Measurements from ENCODE around the gene KRT79.

Gene KRT79

GRCh38 chr12:52828591-52829021 lies 5.5 kb downstream of the KRT79 start:
- no peaks in the 10 kb centered on the region for H3K27me3 ChIP-seq (replicated peaks)
- no peak overlapping the region for H3K27ac ChIP-seq
- in situ Hi-C loops (cut with HindIII; ENCODE audit: low pct_ligation_motif_present, low sequenced_read_pairs): no loop called here
- H3K4me3 ChIP-seq (ENCODE audit: low read depth, low read length): no peak overlapping the region
- no peak for TF ChIP-seq CTCF (IDR thresholded peaks at IDR 0.05; ENCODE audit: low read depth, low read length, missing control alignments)
- no peaks in the 10 kb centered on the region for H3K36me3 ChIP-seq (replicated peaks)
- DNase-seq: no peak

GRCh38 chr12:52828156-52828555 lies 6.0 kb downstream of the KRT79 start:
- Histone ChIP-seq H3K36me3 (replicated peaks) (no peaks in the 10 kb centered on the region), H3K27me3 (replicated peaks) (no peaks in the 10 kb centered on the region), H3K4me3 (ENCODE audit: low read depth, low read length) (no peak overlapping the region), H3K27ac (no peak overlapping the region)
- in situ Hi-C loops (cut with HindIII; ENCODE audit: low pct_ligation_motif_present, low sequenced_read_pairs): no loop called here
- DNase-seq: no peak
- no peak for TF ChIP-seq CTCF (IDR thresholded peaks at IDR 0.05; ENCODE audit: low read depth, low read length, missing control alignments)

- Histone ChIP-seq H3K27ac (no peak overlapping the region), H3K27me3 (replicated peaks) (no peaks in the 10 kb centered on the region), H3K4me3 (ENCODE audit: low read depth, low read length) (no peak overlapping the region), H3K36me3 (replicated peaks) (no peaks in the 10 kb centered on the region)
- no peak for DNase-seq
- TF ChIP-seq CTCF (IDR thresholded peaks at IDR 0.05; ENCODE audit: low read depth, low read length, missing control alignments): no peak
- in situ Hi-C loops (cut with HindIII; ENCODE audit: low pct_ligation_motif_present, low sequenced_read_pairs): no loop called here
Observed at GRCh38 chr12:52827499-52828090, 6.5 kb downstream of the KRT79 start.

GRCh38 chr12:52826611-52827498 lies 7.3 kb downstream of the KRT79 start:
- H3K27ac ChIP-seq: no peak overlapping the region
- H3K27me3 ChIP-seq (replicated peaks): no peaks in the 10 kb centered on the region
- H3K36me3 ChIP-seq (replicated peaks): no peaks in the 10 kb centered on the region
- no peak for TF ChIP-seq CTCF (IDR thresholded peaks at IDR 0.05; ENCODE audit: low read depth, low read length, missing control alignments)
- in situ Hi-C loops (cut with HindIII; ENCODE audit: low pct_ligation_motif_present, low sequenced_read_pairs): no loop called here
- no peak for DNase-seq
- no peak overlapping the region for H3K4me3 ChIP-seq (ENCODE audit: low read depth, low read length)

GRCh38 chr12:52825961-52826360 lies 8.2 kb downstream of the KRT79 start:
- H3K27me3 ChIP-seq (replicated peaks): no peaks in the 10 kb centered on the region
- DNase-seq: no peak
- H3K4me3 ChIP-seq (ENCODE audit: low read depth, low read length): no peak overlapping the region
- in situ Hi-C loops (cut with HindIII; ENCODE audit: low pct_ligation_motif_present, low sequenced_read_pairs): no loop called here
- no peaks in the 10 kb centered on the region for H3K36me3 ChIP-seq (replicated peaks)
- H3K27ac ChIP-seq: no peak overlapping the region
- TF ChIP-seq CTCF (IDR thresholded peaks at IDR 0.05; ENCODE audit: low read depth, low read length, missing control alignments): no peak
